NCI-H69 (cell line): Measurements from ENCODE around the gene KCNJ12.
"Not testable (repeated sequence)": the region's sequence is repeated elsewhere in the genome, so short reads cannot be mapped to it uniquely, and the experiment has no call there.

Source experiments
- DNase-seq: peaks from one replicate; lab custom pipeline; 2025; lab: John Stamatoyannopoulos, UW

The KCNJ12 gene

DNA sequence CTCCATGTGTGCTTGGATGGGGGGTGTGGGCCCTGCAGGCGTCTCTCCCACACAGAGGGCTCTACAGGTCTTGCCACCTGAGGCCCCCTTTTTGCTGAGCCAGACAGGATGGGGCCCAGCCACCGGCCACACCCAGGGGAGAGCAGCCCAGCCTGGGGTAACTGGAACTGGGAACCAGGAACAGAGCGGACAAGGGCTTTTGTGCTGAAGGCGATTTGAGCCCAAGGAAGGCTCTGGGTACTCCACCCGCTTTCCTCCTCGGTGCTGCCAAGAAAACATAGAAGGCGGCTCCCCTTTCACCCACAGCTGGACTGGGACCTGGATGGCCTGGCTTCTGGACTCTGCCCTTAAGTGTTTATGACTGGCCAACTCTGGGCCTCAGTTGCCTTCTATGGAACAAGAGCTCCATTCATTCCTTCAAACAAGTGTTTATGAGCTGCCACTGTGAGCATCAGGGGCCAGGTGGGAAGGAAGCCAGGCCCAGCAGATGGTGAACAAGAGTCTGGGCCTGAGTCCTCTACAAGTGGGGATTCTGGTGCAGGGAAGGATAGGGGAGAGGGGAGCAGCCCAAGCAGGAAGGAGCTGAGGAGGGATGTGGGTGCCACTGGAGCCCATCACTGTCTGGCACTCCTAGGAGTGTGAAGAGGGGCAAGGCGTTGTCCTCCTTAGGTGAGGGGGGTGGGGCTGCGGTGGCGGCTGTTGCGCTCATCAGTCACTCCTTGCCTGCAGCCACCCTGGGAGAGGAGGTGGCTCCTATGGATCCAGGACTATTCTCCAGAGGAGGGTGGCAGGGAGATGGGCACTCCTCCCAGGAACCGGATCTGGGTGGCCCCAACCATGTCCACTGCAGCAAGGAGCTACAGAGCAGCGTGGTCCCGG lies 46.4 kb downstream of the KCNJ12 start:
- not testable (repeated sequence) for DNase-seq

DNA sequence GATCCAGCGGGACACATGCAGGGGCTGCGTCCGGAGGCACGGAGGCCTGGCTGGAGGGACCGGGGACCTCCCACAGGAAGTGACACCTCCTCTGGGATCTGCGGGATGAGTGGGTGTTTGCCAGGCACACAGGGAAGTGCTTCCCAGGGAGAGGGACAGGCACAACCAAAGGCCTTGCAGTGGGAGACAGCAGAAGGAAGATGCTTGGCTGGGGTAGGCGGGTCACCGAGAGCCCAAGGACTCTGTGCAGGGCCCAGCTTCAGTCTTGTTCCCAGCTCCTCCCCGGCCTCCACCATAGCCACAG lies 47.0 kb downstream of the KCNJ12 start:
- not testable (repeated sequence) for DNase-seq

GRCh38 chr17:21424697-21425096 lies 48.5 kb downstream of the KCNJ12 start:
- not testable (repeated sequence) for DNase-seq

GRCh38 chr17:21425321-21425720 lies 49.2 kb downstream of the KCNJ12 start:
- no peak for DNase-seq

DNA sequence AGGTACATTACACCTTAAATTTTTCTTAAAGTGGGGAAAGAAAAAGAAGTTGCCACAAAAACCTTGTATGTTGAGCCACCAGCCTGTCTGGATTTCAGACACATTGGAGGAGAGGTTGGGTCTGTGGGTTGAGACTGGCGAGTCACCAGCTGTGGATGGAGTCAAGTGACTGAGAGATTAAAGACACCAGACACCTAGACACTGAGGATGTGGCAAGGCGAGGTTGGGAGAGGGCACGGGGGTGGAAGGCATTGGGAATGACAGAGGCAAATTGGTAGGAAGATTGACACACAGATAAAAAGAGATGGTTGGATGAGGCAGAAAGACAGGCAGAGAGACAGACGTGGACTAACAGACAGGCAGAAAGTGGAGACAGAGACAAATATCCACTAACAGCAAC lies 49.6 kb downstream of the KCNJ12 start:
- no peak for DNase-seq

DNA sequence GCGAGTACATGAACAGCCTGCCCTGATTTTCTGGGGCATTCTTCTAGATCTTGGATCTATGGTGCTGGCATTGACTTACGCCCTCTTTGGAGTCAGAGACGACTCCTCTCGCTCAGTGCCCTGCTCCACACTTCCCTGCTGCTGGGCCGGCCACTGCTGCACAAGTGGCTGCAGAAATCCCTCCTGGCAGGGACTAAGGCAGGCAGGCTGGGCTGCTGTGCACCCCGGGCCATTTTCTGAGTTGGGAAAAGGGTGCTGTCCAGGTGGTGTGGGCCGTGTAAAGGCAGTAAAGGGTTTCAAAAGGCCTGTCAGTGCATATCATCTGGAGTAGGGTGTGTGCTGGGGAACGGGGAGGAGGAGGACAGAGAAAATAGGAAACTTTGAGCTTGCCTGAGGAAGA lies 50.1 kb downstream of the KCNJ12 start:
- not testable (repeated sequence) for DNase-seq

GRCh38 chr17:21426876-21427275 lies 50.7 kb downstream of the KCNJ12 start:
- DNase-seq = not testable (repeated sequence)

DNA sequence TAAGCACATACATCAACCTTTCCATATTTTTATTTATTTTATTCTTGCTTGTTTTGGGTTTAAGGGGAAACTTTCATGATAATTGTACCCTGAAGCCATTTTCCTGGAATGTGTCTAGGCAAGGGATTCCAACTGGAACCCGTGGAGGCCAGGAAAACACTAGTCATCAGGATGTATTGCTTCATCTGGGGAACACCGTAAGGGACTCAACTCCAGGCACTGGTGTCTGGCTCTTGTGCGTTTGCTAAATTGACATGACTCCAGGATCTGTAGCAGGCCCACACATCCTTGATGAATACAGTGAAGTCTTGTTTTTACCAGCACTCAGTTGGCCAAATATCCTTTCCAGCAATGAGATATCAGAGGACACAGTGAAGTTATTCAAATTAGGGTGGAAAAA lies 51.6 kb downstream of the KCNJ12 start:
- DNase-seq = not testable (repeated sequence)

DNA sequence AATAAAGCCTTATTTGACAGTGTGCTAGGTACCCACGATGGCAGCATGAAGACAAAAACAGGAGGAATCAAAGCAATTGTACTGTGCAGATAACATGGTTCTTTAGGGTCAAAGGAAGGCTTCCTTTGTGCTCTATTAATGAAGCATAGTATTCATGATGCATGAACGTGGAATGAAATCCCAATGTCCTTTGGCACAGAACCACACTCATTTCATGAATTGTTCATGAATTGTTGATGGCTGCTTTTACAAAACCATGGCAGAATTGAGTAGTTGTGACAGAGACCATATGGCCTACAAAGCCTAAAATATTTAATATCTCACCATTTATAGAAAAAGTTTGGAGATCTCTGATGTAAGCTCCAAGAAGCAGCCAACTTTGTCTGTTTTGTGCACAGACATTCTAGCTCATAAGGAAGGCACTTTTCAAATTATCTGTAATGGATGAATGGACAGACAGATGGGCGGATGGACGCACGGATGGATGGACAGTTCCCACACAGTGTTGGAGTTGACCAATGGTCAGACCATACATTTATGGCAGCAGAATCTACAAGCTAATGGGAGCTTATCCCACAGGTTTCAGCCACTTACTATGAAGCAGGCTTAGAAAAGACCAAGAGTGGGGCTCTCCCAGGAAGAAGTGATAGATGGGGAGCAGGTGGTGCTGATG lies 52.7 kb downstream of the KCNJ12 start:
- DNase-seq = not testable (repeated sequence)

DNA sequence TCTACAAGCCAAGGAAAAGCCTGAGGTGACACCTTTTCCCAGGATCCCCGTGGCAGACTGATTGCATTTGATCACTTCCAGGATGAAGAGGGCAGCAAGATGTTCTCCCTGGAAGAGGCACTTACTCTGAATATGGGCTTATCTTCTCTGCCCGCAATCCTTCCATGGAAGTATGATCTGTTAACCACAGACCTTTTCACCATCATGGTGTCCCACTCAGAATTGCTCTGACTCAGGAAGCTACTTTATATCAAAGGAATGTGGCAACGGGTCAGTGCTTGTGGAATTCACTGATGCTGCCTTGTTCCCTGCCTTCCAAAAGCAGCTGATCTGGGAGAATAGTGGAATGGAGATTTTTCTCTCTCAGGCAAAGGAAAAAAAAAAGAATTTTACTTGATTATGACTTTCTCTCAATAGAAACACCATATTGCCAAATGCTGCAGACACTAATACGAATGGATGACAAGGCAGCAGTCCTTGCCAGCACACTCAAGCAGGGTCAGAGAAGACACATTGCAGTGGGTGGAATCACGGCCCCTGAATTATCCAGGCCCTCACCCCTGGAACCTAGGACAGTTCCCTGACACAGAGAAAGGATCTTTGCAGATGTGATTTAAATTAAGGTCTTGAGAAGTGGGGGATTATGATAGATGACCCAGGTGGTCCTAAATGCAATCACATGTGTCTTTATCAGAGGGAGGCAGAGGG lies 53.9 kb downstream of the KCNJ12 start:
- DNase-seq = not testable (repeated sequence)

GRCh38 chr17:21433971-21434370 lies 57.8 kb downstream of the KCNJ12 start:
- DNase-seq = not testable (repeated sequence)

DNA sequence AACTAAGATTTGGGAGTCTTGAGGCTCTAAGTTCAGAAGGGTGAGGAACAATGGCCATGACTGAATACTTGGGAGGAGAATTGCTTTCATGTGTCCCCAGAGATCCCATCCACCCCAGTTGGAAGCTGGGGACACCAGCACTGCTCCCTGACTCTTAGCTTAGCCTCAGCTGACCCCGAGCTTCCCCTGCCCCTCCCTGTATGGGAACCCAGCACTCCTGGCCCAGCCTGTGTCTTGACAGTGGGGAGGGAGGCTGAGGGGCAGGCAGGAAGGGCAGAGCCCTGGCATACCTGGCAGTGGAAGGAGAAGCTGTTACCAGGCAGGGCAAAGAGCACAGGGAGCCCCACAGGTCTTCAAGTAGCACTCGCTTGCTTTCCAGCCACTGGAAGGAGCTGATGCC lies 58.8 kb downstream of the KCNJ12 start:
- DNase-seq = not testable (repeated sequence)

DNA sequence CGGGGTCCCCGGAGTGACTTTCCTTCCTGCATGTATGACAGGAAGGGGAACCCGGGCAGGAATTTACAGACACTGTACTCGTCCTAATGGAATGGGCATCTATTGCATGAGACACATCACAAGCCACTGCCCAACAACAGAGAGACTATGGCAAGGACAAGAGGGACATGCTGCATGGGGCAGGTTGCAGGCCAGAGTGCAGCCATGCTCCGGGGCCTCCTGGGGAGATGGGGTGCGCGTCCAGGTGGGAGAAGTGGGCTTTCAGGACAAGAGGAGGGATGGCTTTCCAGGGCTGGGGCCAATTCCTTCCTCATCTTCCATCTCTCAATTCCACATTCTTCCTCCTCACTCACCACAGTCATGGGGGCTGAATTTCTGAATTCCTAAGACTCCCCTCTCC lies 60.3 kb downstream of the KCNJ12 start:
- not testable (repeated sequence) for DNase-seq

- DNase-seq = peak; percentile 23
These were observed 61.0 kb downstream of the KCNJ12 start for GRCh38 chr17:21436883-21437836.

DNA sequence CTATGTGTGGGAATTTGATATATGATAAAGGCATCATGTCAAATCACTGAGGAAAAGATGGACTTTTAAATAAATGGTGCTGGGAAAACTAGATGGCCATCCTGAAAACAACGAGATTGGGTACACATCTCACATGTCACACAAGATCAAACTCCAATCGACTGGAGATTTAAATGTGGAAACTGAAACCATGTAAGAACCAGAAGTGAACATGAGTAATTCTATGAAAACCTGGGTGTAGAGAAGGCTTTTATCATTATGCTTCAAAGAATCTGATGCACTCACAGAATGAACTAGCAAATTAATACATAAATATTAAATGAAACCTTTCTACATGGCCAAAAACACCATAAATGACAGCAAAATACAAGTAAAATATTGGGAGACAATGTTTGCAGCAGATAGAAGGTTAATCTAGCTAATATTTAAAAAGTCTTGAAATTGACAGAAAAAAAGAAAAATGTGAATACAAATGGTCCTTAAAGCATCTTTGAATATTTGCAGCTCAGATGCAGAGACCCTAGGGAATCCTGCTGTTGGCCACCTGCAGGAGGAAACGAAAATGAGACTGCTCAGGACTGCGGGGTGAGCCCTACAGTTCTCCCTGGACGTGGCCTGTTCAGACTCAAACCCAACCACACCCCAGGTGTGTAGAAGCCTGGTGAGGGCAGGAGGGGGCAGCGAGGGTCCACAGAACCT lies 62.3 kb downstream of the KCNJ12 start:
- DNase-seq = not testable (repeated sequence)

DNA sequence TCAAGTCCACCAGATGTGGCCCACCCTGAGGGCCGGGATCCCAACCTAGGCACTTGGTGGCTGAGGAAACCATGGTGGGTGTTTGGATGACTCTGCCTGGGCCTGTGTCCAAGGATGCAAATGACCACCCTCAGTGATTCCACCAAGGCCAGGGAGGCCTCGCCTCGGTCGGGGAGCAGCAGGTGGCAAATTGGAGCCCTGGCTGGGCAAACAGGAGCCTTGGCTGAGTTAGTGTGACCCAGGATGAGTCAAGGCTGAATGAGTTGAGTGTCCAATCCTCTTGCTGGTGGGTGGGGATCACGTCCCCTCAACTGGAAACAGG lies 62.8 kb downstream of the KCNJ12 start:
- not testable (repeated sequence) for DNase-seq

GRCh38 chr17:21445091-21445650 lies 69.0 kb downstream of the KCNJ12 start:
- no peak for DNase-seq

GRCh38 chr17:21447552-21447951 lies 71.4 kb downstream of the KCNJ12 start:
- DNase-seq = not testable (repeated sequence)

GRCh38 chr17:21449891-21450290 lies 73.7 kb downstream of the KCNJ12 start:
- not testable (repeated sequence) for DNase-seq

DNA sequence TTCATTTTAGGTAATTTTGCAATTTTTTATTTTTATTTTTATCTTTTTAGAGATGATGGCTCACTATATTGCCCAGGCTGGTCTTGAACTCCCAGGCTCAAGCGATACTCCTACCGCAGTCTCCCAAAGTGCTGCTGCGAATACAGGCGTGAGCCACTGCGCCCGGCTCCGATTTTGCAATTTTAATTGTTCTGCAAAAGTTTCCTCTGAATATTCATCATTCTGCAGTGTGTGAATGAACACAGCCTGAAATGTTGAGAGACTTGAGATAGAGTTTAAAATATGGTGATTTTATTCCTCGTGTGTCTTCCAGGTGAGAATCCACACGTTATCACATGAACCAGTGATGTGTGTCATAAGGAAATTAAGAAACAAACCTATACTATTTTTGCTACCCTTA lies 75.8 kb downstream of the KCNJ12 start:
- no peak for DNase-seq
